ENCODE measurements around the gene FETUB. TPM values are rescaled to one million over a fixed set of nuclear protein-coding genes. Genes with fewer than 3 reads are reported as not detected.

The FETUB gene
- not detected for total RNA-seq

GRCh38 chr3:186639778-186640472 is at the start of gene FETUB:
TSS of gene FETUB (plus strand) at chr3:186640399. CDS start at chr3:186640461, 62 bp downstream.
- Histone ChIP-seq H3K4me1 (no peaks in the 10 kb centered on the region), H3K36me3 (no peaks in the 10 kb centered on the region), H3K4me3 (no peak within 1 kb of the TSS), H3K27me3 (no peaks in the 10 kb centered on the region), H3K27ac (no peak within 1 kb of the TSS), H3K9me3 (no peaks in the 10 kb centered on the region)
- no peak for DNase-seq
- no peak for TF ChIP-seq CTCF (IDR thresholded peaks at IDR 0.05)
- no peak for TF ChIP-seq POLR2A (IDR thresholded peaks at IDR 0.05)

GRCh38 chr3:186590580-186591295 is 49.5 kb upstream of the FETUB start:
- Histone ChIP-seq H3K27me3 (no peaks in the 10 kb centered on the region), H3K4me3 (no peak overlapping the region), H3K27ac (peak overlapping the region in 2 of 4 donors; percentile 29 to 83), H3K4me1 (peaks cover 0 to 13% (median 0%) of the 10 kb centered on the region in 4 donors), H3K9me3 (no peaks in the 10 kb centered on the region), H3K36me3 (peaks cover 0 to 5% (median 0%) of the 10 kb centered on the region in 3 donors)
- no peak for DNase-seq
- TF ChIP-seq CTCF (IDR thresholded peaks at IDR 0.05) (no peak), POLR2A (IDR thresholded peaks at IDR 0.05) (no peak)

GRCh38 chr3:186592682-186593081 is 47.5 kb upstream of the FETUB start:
- TF ChIP-seq POLR2A (IDR thresholded peaks at IDR 0.05) (no peak), CTCF (IDR thresholded peaks at IDR 0.05) (no peak)
- H3K4me3 ChIP-seq, result no peak overlapping the region
- no peaks in the 10 kb centered on the region for H3K27me3 ChIP-seq
- peaks cover 0 to 13% (median 0%) of the 10 kb centered on the region in 4 donors for H3K4me1 ChIP-seq
- DNase-seq, result no peak
- H3K27ac ChIP-seq, result no peak overlapping the region
- no peaks in the 10 kb centered on the region for H3K36me3 ChIP-seq
- H3K9me3 ChIP-seq, result no peaks in the 10 kb centered on the region

GRCh38 chr3:186593862-186594261 is 46.3 kb upstream of the FETUB start:
- TF ChIP-seq POLR2A (IDR thresholded peaks at IDR 0.05) (no peak), CTCF (IDR thresholded peaks at IDR 0.05) (no peak)
- H3K27ac ChIP-seq, result peak overlapping the region in 2 of 4 donors; percentile 62 to 64

GRCh38 chr3:186594591-186595113 is 45.5 kb upstream of the FETUB start:
- TF ChIP-seq CTCF (IDR thresholded peaks at IDR 0.05) (no peak), POLR2A (IDR thresholded peaks at IDR 0.05) (no peak)
- Histone ChIP-seq H3K27me3 (no peaks in the 10 kb centered on the region), H3K27ac (peak overlapping the region in 2 of 4 donors; percentile 62 to 64), H3K9me3 (no peaks in the 10 kb centered on the region), H3K4me3 (no peak overlapping the region), H3K4me1 (peaks cover 0 to 13% (median 0%) of the 10 kb centered on the region in 4 donors), H3K36me3 (no peaks in the 10 kb centered on the region)
- no peak for DNase-seq

More at GRCh38 chr3:186593862-186594261, 46.3 kb upstream of the FETUB start:
- H3K9me3 ChIP-seq, result no peaks in the 10 kb centered on the region
- DNase-seq, result peak in 1 of 3 donors; percentile 56
- peaks cover 0 to 13% (median 0%) of the 10 kb centered on the region in 4 donors for H3K4me1 ChIP-seq
- no peaks in the 10 kb centered on the region for H3K27me3 ChIP-seq
- no peaks in the 10 kb centered on the region for H3K36me3 ChIP-seq
- H3K4me3 ChIP-seq, result no peak overlapping the region

Data from Peyer's patch (tissue), 4 donors.